Gastrocnemius medialis (tissue), 4 donors: Measurements from ENCODE around the gene CEP97. TPM values are rescaled to one million over a fixed set of nuclear protein-coding genes. Genes with fewer than 3 reads are reported as not detected.
A peak's percentile ranks its signal among the peaks of the same experiment; 100 is the strongest.

Experiments used
- ATAC-seq, 2 donors: fragments of 150-250 bp; one replicate each; pipeline ENCODE4 v1.9.1; 2016
- DNase-seq, 2 donors: peaks; one replicate each; pipeline ENCODE4 v3.0.0-alpha.2; 2019
- H3K27ac ChIP-seq, 4 donors: fragments of 200-600 bp; sonication (generic); 1 replicate in 1 of 4; 2 replicates in 3 of 4; pipeline ENCODE4 v1.5.1; 2016 to 2018; ENCODE audit warnings: mild to moderate bottlenecking in 2 of 4, moderate library complexity in 1 of 4
- H3K27me3 ChIP-seq, 3 donors: fragments of 200-600 bp; sonication (generic) in 2 of 3; 1 replicate in 1 of 3; 2 replicates in 2 of 3; pipeline versions ENCODE4 v1.5.1 to v1.6.0; 2016 to 2019; ENCODE audit warnings: mild to moderate bottlenecking in 1 of 3, moderate library complexity in 1 of 3
- H3K36me3 ChIP-seq, 2 donors: fragments of 200-600 bp; sonication (generic) in 1 of 2; one replicate each; pipeline ENCODE4 v1.5.1; 2017 to 2018
- H3K4me1 ChIP-seq, 2 donors: fragments of 200-600 bp; sonication (generic) in 1 of 2; one replicate each; pipeline ENCODE4 v1.5.1; 2016 to 2017; ENCODE audit warnings: mild to moderate bottlenecking in 2 of 2
- H3K4me3 ChIP-seq, 4 donors: fragments of 200-600 bp; sonication (generic) in 3 of 4; 1 replicate in 1 of 4; 2 replicates in 3 of 4; pipeline ENCODE4 v1.5.1; 2016 to 2019; ENCODE audit warnings: mild to moderate bottlenecking in 2 of 4
- H3K9me3 ChIP-seq, 3 donors: fragments of 200-600 bp; sonication (generic) in 2 of 3; 1 replicate in 1 of 3; 2 replicates in 2 of 3; pipeline ENCODE4 v1.5.1; 2016 to 2019
- POLR2A ChIP-seq, 2 donors: fragments of 450-650 bp; IDR thresholded peaks; one replicate each; pipeline ENCODE4 v1.6.1; 2017; ENCODE audit warnings: antibody characterized with exemption in 2 of 2, mild to moderate bottlenecking in 2 of 2, moderate library complexity in 2 of 2
- in situ Hi-C, 4 donors: fragments of 200-750 bp; cut with MboI; loops; one replicate each; pipeline versions ENCODE4 v1.15.0 to v1.8.0; 2017; ENCODE audit warnings: low sequenced_read_pairs in 4 of 4
- intact Hi-C: fragments of 100-400 bp; cut with DNase I; formaldehyde crosslinking; loops from one replicate; pipeline ENCODE4 v1.15.1; 2023; ENCODE audit warnings: low total_unique reads
- total RNA-seq, 4 donors: library from RNA; depleted of rRNA; stranded (reverse); fragments of >200 nt; gene quantifications; one replicate each; pipeline versions ENCODE4 v1.1.0 to v1.2.3, GENCODE V29; 2016
- TF ChIP-seq, protein P1 (sequence below), 5 experiments: fragments of 450-650 bp in 3 of 5; fragments of 200-600 bp in 2 of 5; sonication (generic) in 2 of 5; IDR thresholded peaks in 4 of 5; conservative IDR thresholded peaks in 1 of 5; 1 replicate in 4 of 5; 2 replicates in 1 of 5; pipeline ENCODE4 v1.5.1; 2016 to 2019; ENCODE audit warnings: antibody characterized with exemption in 5 of 5, mild to moderate bottlenecking in 3 of 5, moderate library complexity in 3 of 5

The CEP97 gene
- total RNA-seq, 4 donors from 2014 or later: 8.3 to 20.0 (median 13.2) TPM

DNA sequence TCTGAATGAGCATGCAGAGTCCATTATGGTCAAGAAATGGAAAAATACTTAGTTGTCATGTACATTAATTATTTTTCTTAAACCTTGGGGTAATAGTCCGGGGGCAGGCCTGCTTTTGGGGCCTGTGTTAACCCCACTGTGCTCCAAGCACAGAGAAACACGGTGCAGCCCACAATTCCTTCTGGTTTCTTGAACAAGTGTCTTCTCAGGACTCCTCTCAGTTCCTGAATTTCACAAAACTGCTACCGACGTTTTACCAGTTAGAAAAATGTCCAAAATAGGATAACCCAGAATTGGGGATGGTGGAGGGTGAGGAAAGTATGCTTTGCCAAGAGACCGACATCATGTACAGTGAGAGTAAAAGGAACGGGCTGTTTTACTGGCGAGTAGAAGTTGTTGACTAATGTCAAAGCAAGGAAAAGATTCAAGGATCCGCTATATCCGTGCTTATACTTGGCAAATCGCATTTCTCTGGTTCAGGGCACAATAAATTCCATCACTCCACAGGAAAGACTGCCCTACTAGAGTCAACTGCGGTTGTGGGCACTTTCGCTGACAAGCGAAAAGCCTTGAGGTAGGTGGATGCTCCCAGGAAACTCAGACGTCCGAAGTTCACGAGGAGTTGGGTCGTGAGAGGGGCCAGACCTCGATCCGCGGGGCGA, 54.1 kb downstream of the CEP97 start:
- intact Hi-C loops (loop anchor here (1.0 to 5.0 kb wide), 3 partner anchors 54 to 205 kb away; partner anchors contain the start of genes CEP97 and RPL24), in situ Hi-C loops (loop anchor here in 1 of 4 donors (10.0 kb wide), 1 partner anchor 94 kb away; the partner anchor contains the start of gene RPL24)
- ATAC-seq (peak in 1 of 2 donors; percentile 1), DNase-seq (no peak)
- Histone ChIP-seq H3K27ac (peak overlapping the region; percentile 89 to 94 (median 90)), H3K4me1 (peaks cover 32 to 43% of the 10 kb centered on the region in 2 donors), H3K36me3 (peaks cover 0 to 11% of the 10 kb centered on the region in 2 donors), H3K27me3 (no peaks in the 10 kb centered on the region), H3K9me3 (no peaks in the 10 kb centered on the region), H3K4me3 (peak overlapping the region; percentile 74 to 84 (median 77))
- no peak for TF ChIP-seq POLR2A (IDR thresholded peaks at IDR 0.05)
- TF ChIP-seq, protein P1, sequence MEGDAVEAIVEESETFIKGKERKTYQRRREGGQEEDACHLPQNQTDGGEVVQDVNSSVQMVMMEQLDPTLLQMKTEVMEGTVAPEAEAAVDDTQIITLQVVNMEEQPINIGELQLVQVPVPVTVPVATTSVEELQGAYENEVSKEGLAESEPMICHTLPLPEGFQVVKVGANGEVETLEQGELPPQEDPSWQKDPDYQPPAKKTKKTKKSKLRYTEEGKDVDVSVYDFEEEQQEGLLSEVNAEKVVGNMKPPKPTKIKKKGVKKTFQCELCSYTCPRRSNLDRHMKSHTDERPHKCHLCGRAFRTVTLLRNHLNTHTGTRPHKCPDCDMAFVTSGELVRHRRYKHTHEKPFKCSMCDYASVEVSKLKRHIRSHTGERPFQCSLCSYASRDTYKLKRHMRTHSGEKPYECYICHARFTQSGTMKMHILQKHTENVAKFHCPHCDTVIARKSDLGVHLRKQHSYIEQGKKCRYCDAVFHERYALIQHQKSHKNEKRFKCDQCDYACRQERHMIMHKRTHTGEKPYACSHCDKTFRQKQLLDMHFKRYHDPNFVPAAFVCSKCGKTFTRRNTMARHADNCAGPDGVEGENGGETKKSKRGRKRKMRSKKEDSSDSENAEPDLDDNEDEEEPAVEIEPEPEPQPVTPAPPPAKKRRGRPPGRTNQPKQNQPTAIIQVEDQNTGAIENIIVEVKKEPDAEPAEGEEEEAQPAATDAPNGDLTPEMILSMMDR (IDR thresholded peaks at IDR 0.05 in 4 of 5, conservative IDR thresholded peaks at IDR 0.05 in 1 of 5): no peak

DNA sequence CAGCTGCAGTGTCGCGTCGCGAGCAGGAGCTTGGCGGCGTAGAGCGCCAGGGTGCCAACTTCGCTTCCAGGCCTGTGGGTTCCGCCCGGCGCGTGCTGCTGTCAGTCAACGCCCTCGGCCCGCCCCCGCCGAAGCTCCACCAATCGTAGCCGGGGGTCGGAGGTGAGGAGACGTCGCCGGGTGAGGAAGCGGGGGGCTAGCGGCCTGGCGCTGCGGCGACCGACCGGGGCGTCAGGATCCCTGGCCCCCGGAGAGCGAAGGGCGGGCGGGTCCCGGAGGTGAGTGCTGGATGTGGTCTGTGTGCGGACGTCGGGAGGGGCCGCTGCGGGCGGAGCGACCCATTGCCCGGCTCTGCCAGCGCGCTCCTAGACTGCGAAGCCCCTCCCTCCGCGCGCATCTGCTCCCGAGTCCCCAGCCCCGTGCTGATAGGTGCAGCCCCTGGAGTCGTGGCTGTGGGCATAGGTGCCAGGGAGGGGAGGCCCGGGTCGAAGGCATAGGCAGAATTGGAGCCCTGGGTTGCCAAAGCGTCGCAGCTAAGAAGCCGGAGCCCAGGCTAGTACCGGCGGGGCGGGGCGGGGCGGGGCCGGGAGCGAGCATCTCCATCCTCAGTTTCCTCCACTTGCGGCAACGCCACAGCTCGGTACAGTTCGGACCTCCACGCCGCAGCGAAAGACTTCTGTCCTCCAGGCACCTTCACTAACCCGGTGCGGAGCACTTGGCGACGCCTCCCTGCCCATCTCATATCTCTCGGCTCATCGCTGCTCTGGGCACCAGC, 54.8 kb downstream of the CEP97 start, which contains the start of gene NXPE3:
Gene NXPE3 (plus strand): TSS at position 165 of the 775 bp plus-strand sequence. CDS start 6,386 bp downstream, outside the sequence.
- DNase-seq (peak; percentile 93 to 94), ATAC-seq (peak; percentile 76 to 87)
- Histone ChIP-seq H3K4me1 (peaks cover 38 to 49% of the 10 kb centered on the region in 2 donors), H3K9me3 (no peaks in the 10 kb centered on the region), H3K4me3 (peak within 1 kb of the TSS; percentile 74 to 84 (median 77)), H3K27me3 (no peaks in the 10 kb centered on the region), H3K36me3 (peaks cover 0 to 18% of the 10 kb centered on the region in 2 donors), H3K27ac (peak within 1 kb of the TSS; percentile 89 to 94 (median 90))
- in situ Hi-C loops: loop anchor here in 1 of 4 donors (10.0 kb wide), 1 partner anchor 94 kb away; the partner anchor contains the start of gene RPL24
- TF ChIP-seq POLR2A (IDR thresholded peaks at IDR 0.05): peak; percentile 77
- TF ChIP-seq, protein P1 (IDR thresholded peaks at IDR 0.05 in 4 of 5, conservative IDR thresholded peaks at IDR 0.05 in 1 of 5): no peak
- intact Hi-C loops: loop anchor here (1.0 to 5.0 kb wide), 3 partner anchors 55 to 206 kb away; partner anchors contain the start of genes CEP97 and RPL24

GRCh38 chr3:101779822-101780381, 55.5 kb downstream of the CEP97 start:
- Histone ChIP-seq H3K27ac (peak overlapping the region; percentile 89 to 94 (median 90)), H3K9me3 (no peaks in the 10 kb centered on the region), H3K4me1 (peaks cover 38 to 49% of the 10 kb centered on the region in 2 donors), H3K36me3 (peaks cover 0 to 25% of the 10 kb centered on the region in 2 donors), H3K27me3 (no peaks in the 10 kb centered on the region), H3K4me3 (peak overlapping the region; percentile 74 to 84 (median 77))
- intact Hi-C loops: loop anchor here (1.0 to 5.0 kb wide), 3 partner anchors 56 to 207 kb away; partner anchors contain the start of genes CEP97 and RPL24
- in situ Hi-C loops: loop anchor here in 1 of 4 donors (10.0 kb wide), 1 partner anchor 95 kb away; the partner anchor contains the start of gene RPL24
- TF ChIP-seq, protein P1 (IDR thresholded peaks at IDR 0.05 in 4 of 5, conservative IDR thresholded peaks at IDR 0.05 in 1 of 5): no peak
- no peak for TF ChIP-seq POLR2A (IDR thresholded peaks at IDR 0.05)
- peak; percentile 60 to 69 for ATAC-seq
- no peak for DNase-seq

GRCh38 chr3:101780661-101781060, 56.2 kb downstream of the CEP97 start:
- H3K4me3 ChIP-seq: peak overlapping the region; percentile 74 to 84 (median 77)
- ATAC-seq (peak; percentile 31 to 32), DNase-seq (peak; percentile 35 to 59)
- intact Hi-C loops: no loop called here
- H3K27ac ChIP-seq: peak overlapping the region; percentile 89 to 94 (median 90)
- H3K4me1 ChIP-seq: peaks cover 38 to 53% of the 10 kb centered on the region in 2 donors
- peaks cover 0 to 33% of the 10 kb centered on the region in 2 donors for H3K36me3 ChIP-seq
- H3K27me3 ChIP-seq: no peaks in the 10 kb centered on the region
- TF ChIP-seq, protein P1 (IDR thresholded peaks at IDR 0.05 in 4 of 5, conservative IDR thresholded peaks at IDR 0.05 in 1 of 5): no peak
- TF ChIP-seq POLR2A (IDR thresholded peaks at IDR 0.05): no peak
- in situ Hi-C loops: no loop called here
- H3K9me3 ChIP-seq: no peaks in the 10 kb centered on the region
